GM21723 (cell line): ENCODE results near the gene TMEM258.
A peak's percentile ranks its signal among the peaks of the same experiment; 100 is the strongest.

ENCODE experiments used
- ATAC-seq: cut with Tn5 transposase; IDR thresholded peaks from one replicate; pipeline ENCODE4 v1.9.1; 2021; ENCODE audit warnings: mild to moderate bottlenecking, moderate library complexity; ENCODE audit not compliant: unreplicated experiment

Gene TMEM258

GRCh38 chr11:61762223-61762615, 30.2 kb downstream of the TMEM258 start:
- no peak for ATAC-seq

- no peak for ATAC-seq
Measured at GRCh38 chr11:61761440-61762222, 30.8 kb downstream of the TMEM258 start.

GRCh38 chr11:61760946-61761345, 31.5 kb downstream of the TMEM258 start:
- ATAC-seq: no peak

- ATAC-seq: no peak
Measured at GRCh38 chr11:61757213-61757862, 35.1 kb downstream of the TMEM258 start.

GRCh38 chr11:61756452-61757212, 35.8 kb downstream of the TMEM258 start:
- peak; percentile 50 for ATAC-seq

GRCh38 chr11:61756147-61756451, 36.3 kb downstream of the TMEM258 start:
- ATAC-seq: no peak

GRCh38 chr11:61754534-61755482, 37.6 kb downstream of the TMEM258 start:
- no peak for ATAC-seq

GRCh38 chr11:61753672-61754071, 38.7 kb downstream of the TMEM258 start:
- no peak for ATAC-seq

- ATAC-seq: no peak
Measured at GRCh38 chr11:61752925-61753521, 39.4 kb downstream of the TMEM258 start.

- no peak for ATAC-seq
Measured at GRCh38 chr11:61752117-61752924, 40.1 kb downstream of the TMEM258 start, which contains the start of gene MYRF. MYRF (plus strand) TSS chr11:61752636; CDS start chr11:61752745, 109 bp downstream.

GRCh38 chr11:61751384-61751783, 41.0 kb downstream of the TMEM258 start:
- no peak for ATAC-seq

GRCh38 chr11:61750631-61751273, 41.6 kb downstream of the TMEM258 start:
- ATAC-seq: no peak

- ATAC-seq: no peak
Measured at GRCh38 chr11:61749591-61750217, 42.7 kb downstream of the TMEM258 start.

- no peak for ATAC-seq
Measured at GRCh38 chr11:61747967-61748285, 44.5 kb downstream of the TMEM258 start.

- no peak for ATAC-seq
Measured at GRCh38 chr11:61747192-61747966, 45.0 kb downstream of the TMEM258 start.

GRCh38 chr11:61746442-61747191, 45.8 kb downstream of the TMEM258 start:
- ATAC-seq: no peak

- ATAC-seq: no peak
Measured at GRCh38 chr11:61745781-61746441, 46.5 kb downstream of the TMEM258 start.
